Measurements from ENCODE around the gene COX7A2L.

Gene COX7A2L

GRCh38 chr2:42314892-42315468 is 46.0 kb downstream of the COX7A2L start:
- no peak for FAIRE-seq

GRCh38 chr2:42312106-42312505 is 48.9 kb downstream of the COX7A2L start:
- FAIRE-seq, result no peak

DNA sequence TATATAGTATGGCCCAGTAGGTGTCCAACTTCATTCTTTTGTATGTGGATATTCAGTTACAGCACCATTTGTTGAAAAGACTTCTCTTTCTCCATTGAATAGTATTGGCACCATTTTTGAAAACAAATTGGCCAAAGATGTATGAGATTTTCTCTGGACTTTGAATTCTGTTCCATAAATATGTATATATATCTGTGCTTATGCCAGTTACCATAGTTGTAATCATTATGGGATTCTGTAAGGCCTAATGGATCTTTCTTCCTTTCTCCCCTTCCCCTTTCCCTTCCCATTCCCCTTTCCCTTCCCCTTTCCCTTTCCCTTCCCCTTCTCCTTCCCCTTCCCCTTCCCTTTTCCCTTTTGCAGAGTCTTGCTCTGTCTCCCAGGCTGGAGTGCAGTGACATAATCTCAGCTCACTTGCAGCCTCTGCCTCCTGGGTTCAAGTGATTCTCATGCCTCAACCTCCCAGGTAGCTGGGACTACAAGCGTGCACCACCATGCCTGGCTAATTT is 51.0 kb downstream of the COX7A2L start:
- no peak for FAIRE-seq

DNA sequence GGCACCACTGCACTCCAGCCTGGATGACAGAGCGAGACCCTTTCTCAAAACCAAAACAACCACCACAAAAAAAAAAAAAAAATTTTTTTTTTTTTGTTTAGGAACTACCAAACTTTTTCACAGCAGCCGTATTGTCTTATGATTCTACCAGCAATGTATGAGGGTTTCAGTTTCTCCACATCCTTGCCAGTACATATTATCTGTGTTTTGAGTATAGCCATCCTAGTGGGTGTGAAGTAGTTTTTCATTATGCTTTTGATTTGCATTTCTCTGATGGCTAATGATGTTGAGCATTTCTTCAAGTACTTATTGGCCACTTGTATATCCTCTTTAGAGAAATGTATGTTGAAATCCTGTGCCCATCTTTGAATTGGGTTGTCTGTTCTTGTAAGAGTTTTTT is 51.7 kb downstream of the COX7A2L start:
- no peak for FAIRE-seq

- no peak for FAIRE-seq
These were observed 53.8 kb downstream of the COX7A2L start for GRCh38 chr2:42307180-42307579.

DNA sequence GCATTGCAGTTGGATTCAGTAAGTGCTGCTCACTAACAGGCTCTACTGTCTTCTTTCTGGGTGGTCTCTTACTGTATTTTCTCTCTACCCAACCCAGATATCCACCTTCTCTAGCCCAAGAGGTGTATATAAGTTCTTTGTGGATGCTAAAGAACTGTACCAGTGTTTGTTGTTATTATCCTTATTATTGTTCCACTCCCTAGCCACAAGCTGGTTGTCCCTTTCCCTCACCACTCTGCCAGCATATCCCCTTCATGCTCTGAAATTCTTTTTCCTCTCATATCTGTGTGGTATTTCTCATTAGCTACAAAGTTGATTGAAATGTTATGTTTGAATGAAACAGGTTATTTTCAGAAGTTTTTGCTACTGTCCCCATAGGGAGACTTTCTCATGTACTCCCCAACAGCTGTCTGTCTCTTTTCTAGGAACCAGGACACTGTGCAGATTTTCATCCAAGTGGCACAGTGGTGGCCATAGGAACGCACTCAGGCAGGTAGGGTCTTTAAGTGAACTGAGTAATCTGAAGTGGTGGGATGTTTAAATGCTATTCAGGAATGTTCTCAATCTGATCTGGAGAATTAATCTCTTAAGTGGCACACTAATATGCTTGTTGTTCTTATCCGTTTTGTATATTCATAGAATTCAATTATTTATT is 56.8 kb downstream of the COX7A2L start:
- no peak for FAIRE-seq

- no peak for FAIRE-seq
These were observed 57.8 kb downstream of the COX7A2L start for GRCh38 chr2:42303252-42303651.

- FAIRE-seq, result no peak
These were observed 60.5 kb downstream of the COX7A2L start for GRCh38 chr2:42300527-42300926.
